ENCODE results near the gene TRIM33. TPM values are rescaled to one million over a fixed set of nuclear protein-coding genes. Genes with fewer than 3 reads are reported as not detected.

The TRIM33 gene
- polyA plus RNA-seq, 1 donor from 2014 or later: 58.7 TPM

DNA sequence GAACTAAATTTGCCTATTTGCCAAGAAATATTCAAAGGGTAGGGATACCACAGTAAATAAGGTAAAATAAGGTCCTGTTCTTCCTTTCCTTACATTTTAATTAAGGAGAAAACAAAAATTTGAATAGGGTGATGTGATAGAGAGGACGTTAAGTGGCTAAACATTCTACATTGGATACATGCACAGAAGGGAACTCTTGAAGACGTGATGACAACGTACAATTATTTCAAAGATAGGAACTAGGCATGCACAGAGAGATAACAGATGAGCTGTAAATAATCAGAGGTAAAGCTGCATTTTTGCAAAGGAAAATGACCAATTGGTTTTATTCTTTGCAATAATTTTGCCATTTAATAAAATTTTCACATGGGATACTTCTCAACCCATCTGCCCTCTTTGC lies 69.7 kb downstream of the TRIM33 start:
- H3K4me3 ChIP-seq (ENCODE audit: low read length): no peak overlapping the region
- no peaks in the 10 kb centered on the region for H3K79me2 ChIP-seq (replicated peaks; ENCODE audit: insufficient read depth, low read length)
- H3F3A ChIP-seq (ENCODE audit: insufficient read depth, low read length, poor library complexity, severe bottlenecking): no peaks in the 10 kb centered on the region
- H3K9me3 ChIP-seq (ENCODE audit: low read length): no peaks in the 10 kb centered on the region
- H3K27me3 ChIP-seq (ENCODE audit: insufficient read depth, low read depth, low read length): no peaks in the 10 kb centered on the region
- H4K20me1 ChIP-seq (ENCODE audit: insufficient read depth): no peaks in the 10 kb centered on the region
- no peaks in the 10 kb centered on the region for H3K9me2 ChIP-seq (ENCODE audit: insufficient read depth, low read length)
- no peak overlapping the region for H3K9ac ChIP-seq (ENCODE audit: low read length)
- no peak overlapping the region for H2AFZ ChIP-seq (ENCODE audit: low read depth, low read length)
- no peak overlapping the region for H3K4me2 ChIP-seq (ENCODE audit: low read length)
- TF ChIP-seq TAF1 (IDR thresholded peaks at IDR 0.05; ENCODE audit: low read depth): no peak
- TF ChIP-seq EP300 (conservative IDR thresholded peaks at IDR 0.05; ENCODE audit: poor library complexity, severe bottlenecking): no peak
- TF ChIP-seq MXI1 (conservative IDR thresholded peaks at IDR 0.05; ENCODE audit: poor library complexity, severe bottlenecking): no peak
- TF ChIP-seq POLR2AphosphoS5 (IDR thresholded peaks at IDR 0.05): no peak
- no peak for TF ChIP-seq RAD21 (conservative IDR thresholded peaks at IDR 0.05)
- TF ChIP-seq CTCF (IDR thresholded peaks at IDR 0.05; ENCODE audit: poor library complexity, severe bottlenecking): no peak
- peaks cover 4% of the 10 kb centered on the region for H3K36me3 ChIP-seq (ENCODE audit: insufficient read depth, low read length)
- H3K27ac ChIP-seq (ENCODE audit: low read length): no peak overlapping the region

GRCh38 chr1:114439369-114439768 lies 71.6 kb downstream of the TRIM33 start:
- no peaks in the 10 kb centered on the region for H3K9me3 ChIP-seq (ENCODE audit: low read length)
- no peak overlapping the region for H3K4me2 ChIP-seq (ENCODE audit: low read length)
- H3K4me3 ChIP-seq (ENCODE audit: low read length): no peak overlapping the region
- no peak overlapping the region for H2AFZ ChIP-seq (ENCODE audit: low read depth, low read length)
- no peaks in the 10 kb centered on the region for H3K9me2 ChIP-seq (ENCODE audit: insufficient read depth, low read length)
- H3K27ac ChIP-seq (ENCODE audit: low read length): no peak overlapping the region
- peaks cover 4% of the 10 kb centered on the region for H3K79me2 ChIP-seq (replicated peaks; ENCODE audit: insufficient read depth, low read length)
- no peaks in the 10 kb centered on the region for H3K27me3 ChIP-seq (ENCODE audit: insufficient read depth, low read depth, low read length)
- no peak overlapping the region for H3K9ac ChIP-seq (ENCODE audit: low read length)
- no peak for TF ChIP-seq EP300 (conservative IDR thresholded peaks at IDR 0.05; ENCODE audit: poor library complexity, severe bottlenecking)
- TF ChIP-seq EZH2 (IDR thresholded peaks at IDR 0.05; ENCODE audit: borderline replicate concordance, insufficient read depth, low read length, poor library complexity, severe bottlenecking): no peak
- no peak for TF ChIP-seq POLR2AphosphoS5 (IDR thresholded peaks at IDR 0.05)
- no peak for TF ChIP-seq CTCF (IDR thresholded peaks at IDR 0.05; ENCODE audit: poor library complexity, severe bottlenecking)
- no peak for TF ChIP-seq SMC3 (conservative IDR thresholded peaks at IDR 0.05; ENCODE audit: poor library complexity)
- TF ChIP-seq RAD21 (conservative IDR thresholded peaks at IDR 0.05): no peak
- TF ChIP-seq MXI1 (conservative IDR thresholded peaks at IDR 0.05; ENCODE audit: poor library complexity, severe bottlenecking): no peak
- TF ChIP-seq, protein P1, sequence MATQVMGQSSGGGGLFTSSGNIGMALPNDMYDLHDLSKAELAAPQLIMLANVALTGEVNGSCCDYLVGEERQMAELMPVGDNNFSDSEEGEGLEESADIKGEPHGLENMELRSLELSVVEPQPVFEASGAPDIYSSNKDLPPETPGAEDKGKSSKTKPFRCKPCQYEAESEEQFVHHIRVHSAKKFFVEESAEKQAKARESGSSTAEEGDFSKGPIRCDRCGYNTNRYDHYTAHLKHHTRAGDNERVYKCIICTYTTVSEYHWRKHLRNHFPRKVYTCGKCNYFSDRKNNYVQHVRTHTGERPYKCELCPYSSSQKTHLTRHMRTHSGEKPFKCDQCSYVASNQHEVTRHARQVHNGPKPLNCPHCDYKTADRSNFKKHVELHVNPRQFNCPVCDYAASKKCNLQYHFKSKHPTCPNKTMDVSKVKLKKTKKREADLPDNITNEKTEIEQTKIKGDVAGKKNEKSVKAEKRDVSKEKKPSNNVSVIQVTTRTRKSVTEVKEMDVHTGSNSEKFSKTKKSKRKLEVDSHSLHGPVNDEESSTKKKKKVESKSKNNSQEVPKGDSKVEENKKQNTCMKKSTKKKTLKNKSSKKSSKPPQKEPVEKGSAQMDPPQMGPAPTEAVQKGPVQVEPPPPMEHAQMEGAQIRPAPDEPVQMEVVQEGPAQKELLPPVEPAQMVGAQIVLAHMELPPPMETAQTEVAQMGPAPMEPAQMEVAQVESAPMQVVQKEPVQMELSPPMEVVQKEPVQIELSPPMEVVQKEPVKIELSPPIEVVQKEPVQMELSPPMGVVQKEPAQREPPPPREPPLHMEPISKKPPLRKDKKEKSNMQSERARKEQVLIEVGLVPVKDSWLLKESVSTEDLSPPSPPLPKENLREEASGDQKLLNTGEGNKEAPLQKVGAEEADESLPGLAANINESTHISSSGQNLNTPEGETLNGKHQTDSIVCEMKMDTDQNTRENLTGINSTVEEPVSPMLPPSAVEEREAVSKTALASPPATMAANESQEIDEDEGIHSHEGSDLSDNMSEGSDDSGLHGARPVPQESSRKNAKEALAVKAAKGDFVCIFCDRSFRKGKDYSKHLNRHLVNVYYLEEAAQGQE (IDR thresholded peaks at IDR 0.05; ENCODE audit: borderline replicate concordance): no peak
- no peak for TF ChIP-seq TAF1 (IDR thresholded peaks at IDR 0.05; ENCODE audit: low read depth)
- no peaks in the 10 kb centered on the region for H3F3A ChIP-seq (ENCODE audit: insufficient read depth, low read length, poor library complexity, severe bottlenecking)
- H3K36me3 ChIP-seq (ENCODE audit: insufficient read depth, low read length): peaks cover 4% of the 10 kb centered on the region
- H4K20me1 ChIP-seq (ENCODE audit: insufficient read depth): no peaks in the 10 kb centered on the region
